Trophoblast cell (in vitro differentiated cells and primary cell): ENCODE data around the gene NADK2.
A peak's percentile ranks its signal among the peaks of the same experiment; 100 is the strongest.

Source experiments
- DNase-seq, 2 donors: peaks; one replicate each; pipeline ENCODE4 v3.0.0-alpha.2; 2016
- H2AFZ ChIP-seq: 2 replicates; pipeline ENCODE4 v1.6.1; 2013; ENCODE audit warnings: low read length, moderate library complexity, mild to moderate bottlenecking; ENCODE audit not compliant: insufficient read depth, poor library complexity
- H2AK5ac ChIP-seq: 2 replicates; pipeline ENCODE4 v1.6.1; 2013; ENCODE audit warnings: mild to moderate bottlenecking, low read length
- H2BK120ac ChIP-seq: 2 replicates; pipeline ENCODE4 v1.6.1; 2013; ENCODE audit warnings: low read length, mild to moderate bottlenecking, moderate library complexity; ENCODE audit not compliant: insufficient read depth, poor library complexity
- H2BK12ac ChIP-seq: 2 replicates; pipeline ENCODE4 v1.6.1; 2013; ENCODE audit warnings: mild to moderate bottlenecking, low read length, moderate library complexity
- H2BK5ac ChIP-seq: 2 replicates; pipeline ENCODE4 v1.6.1; 2013; ENCODE audit warnings: low read length, low read depth, moderate library complexity, mild to moderate bottlenecking; ENCODE audit not compliant: poor library complexity
- H3K14ac ChIP-seq: 2 replicates; pipeline ENCODE4 v1.6.1; 2013; ENCODE audit warnings: mild to moderate bottlenecking, low read length
- H3K18ac ChIP-seq: 2 replicates; pipeline ENCODE4 v1.6.1; 2013; ENCODE audit warnings: mild to moderate bottlenecking, low read length
- H3K23ac ChIP-seq: 2 replicates; pipeline ENCODE4 v1.6.1; 2013; ENCODE audit warnings: low read length
- H3K27ac ChIP-seq: 2 replicates; pipeline ENCODE4 v1.5.1; 2013; ENCODE audit warnings: low read depth, mild to moderate bottlenecking, inconsistent platforms, low read length, moderate library complexity
- H3K27me3 ChIP-seq: 2 replicates; pipeline ENCODE4 v1.6.1; 2013; ENCODE audit warnings: inconsistent platforms, mild to moderate bottlenecking, low read length, moderate library complexity; ENCODE audit not compliant: insufficient read depth
- H3K36me3 ChIP-seq, 2 experiments: 1 replicate in 1 of 2; 2 replicates in 1 of 2; pipeline ENCODE4 v1.6.1; 2013; ENCODE audit warnings: low read length in 2 of 2, mild to moderate bottlenecking in 2 of 2, moderate library complexity in 1 of 2; ENCODE audit not compliant: insufficient read depth in 2 of 2, control insufficient read depth in 1 of 2
- H3K4ac ChIP-seq: 2 replicates; pipeline ENCODE4 v1.6.1; 2013; ENCODE audit warnings: low read depth, mild to moderate bottlenecking, low read length, moderate library complexity
- H3K4me1 ChIP-seq, 2 experiments: 1 replicate in 1 of 2; 2 replicates in 1 of 2; pipeline ENCODE4 v1.6.1; 2013; ENCODE audit warnings: low read length in 2 of 2, mild to moderate bottlenecking in 2 of 2, moderate library complexity in 1 of 2; ENCODE audit not compliant: insufficient read depth in 2 of 2, control insufficient read depth in 1 of 2
- H3K4me2 ChIP-seq: 2 replicates; pipeline ENCODE4 v1.6.1; 2013; ENCODE audit warnings: inconsistent platforms, mild to moderate bottlenecking, low read length, moderate library complexity
- H3K4me3 ChIP-seq: 2 replicates; pipeline ENCODE4 v1.5.1; 2013; ENCODE audit warnings: mild to moderate bottlenecking, low read depth, low read length, inconsistent platforms
- H3K79me1 ChIP-seq: one replicate; pipeline ENCODE4 v1.6.1; 2013; ENCODE audit warnings: low read length
- H3K79me2 ChIP-seq: 2 replicates; pipeline ENCODE4 v1.6.1; 2013; ENCODE audit warnings: low read length, mild to moderate bottlenecking; ENCODE audit not compliant: control insufficient read depth, insufficient read depth, poor library complexity
- H3K9ac ChIP-seq: 2 replicates; pipeline ENCODE4 v1.6.1; 2013; ENCODE audit warnings: mild to moderate bottlenecking, low read length
- H3K9me3 ChIP-seq: 2 replicates; pipeline ENCODE4 v1.6.1; 2013; ENCODE audit warnings: low read depth, mild to moderate bottlenecking, control low read depth, inconsistent platforms, low read length; ENCODE audit not compliant: insufficient read depth
- H4K12ac ChIP-seq: 2 replicates; pipeline ENCODE4 v1.6.1; 2013; ENCODE audit warnings: low read depth, mild to moderate bottlenecking, low read length, moderate library complexity
- H4K8ac ChIP-seq: 2 replicates; pipeline ENCODE4 v1.6.1; 2013; ENCODE audit warnings: low read depth, mild to moderate bottlenecking, low read length, moderate library complexity
- H4K91ac ChIP-seq: one replicate; pipeline ENCODE4 v1.6.1; 2013; ENCODE audit warnings: low read depth, mild to moderate bottlenecking, low read length, moderate library complexity
- WGBS: extraction: QIAGEN DNeasy Blood & Tissue Kit; methylation state at CpG from one replicate; pipeline ENCODE4 v1.1.7; 2013; ENCODE audit warnings: missing lambda C conversion rate; ENCODE audit not compliant: insufficient read length, insufficient coverage; ENCODE audit errors: extremely low coverage; 5-methylcytosine and 5-hydroxymethylcytosine counted together

The NADK2 gene

DNA sequence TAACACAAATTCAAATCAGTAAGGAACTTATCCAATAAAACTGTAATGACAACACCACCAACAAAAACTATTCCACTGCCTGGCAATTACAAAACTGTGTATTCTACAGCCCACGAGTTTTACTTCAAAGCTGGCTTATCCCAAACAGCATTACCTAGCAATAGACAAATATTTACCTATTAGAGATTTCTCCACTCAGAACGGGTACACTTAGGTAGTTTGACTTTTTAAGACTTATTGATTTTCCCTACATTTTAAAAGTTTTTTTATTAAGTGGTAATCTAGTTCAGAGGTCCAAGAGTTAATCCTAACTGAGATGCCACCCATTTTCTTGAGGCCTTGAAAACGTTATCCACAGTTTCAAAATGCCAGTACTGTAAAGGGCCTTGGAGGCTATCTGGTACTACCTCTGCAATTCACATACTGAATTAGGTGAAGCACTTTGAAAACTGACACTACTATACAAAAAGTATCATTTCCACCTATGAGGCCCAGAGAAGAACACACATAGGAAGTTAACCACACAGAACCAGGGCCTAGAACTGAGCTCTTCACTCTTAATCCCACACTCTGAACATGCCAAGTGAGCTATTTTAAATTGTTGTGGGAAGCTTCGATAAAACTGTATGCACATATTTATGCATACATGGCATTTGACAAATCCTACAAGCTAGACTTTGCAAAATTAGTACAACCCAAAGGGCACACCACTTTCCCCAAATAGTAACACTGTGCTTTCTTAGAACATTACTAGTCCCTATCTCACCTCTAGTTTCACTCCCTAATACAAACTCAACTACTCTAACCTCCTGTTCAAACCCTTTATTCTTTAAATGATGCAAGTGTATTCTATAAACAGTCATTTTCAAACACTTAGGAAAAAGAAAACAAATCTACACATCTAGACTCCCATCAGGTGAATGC, 2.1 kb downstream of the NADK2 start:
- H3K9ac ChIP-seq, result no peak overlapping the region
- no peak overlapping the region for H4K8ac ChIP-seq
- H3K4me3 ChIP-seq, result no peak overlapping the region
- H2AFZ ChIP-seq, result no peak overlapping the region
- no peaks in the 10 kb centered on the region for H3K27me3 ChIP-seq
- H3K27ac ChIP-seq, result no peak overlapping the region
- no peak overlapping the region for H4K12ac ChIP-seq
- peaks cover 12% of the 10 kb centered on the region for H3K79me1 ChIP-seq
- H2BK120ac ChIP-seq, result no peak overlapping the region
- H4K91ac ChIP-seq, result no peak overlapping the region
- no peak overlapping the region for H3K23ac ChIP-seq
- no peak for DNase-seq
- H3K4me1 ChIP-seq, result peaks cover 0 to 11% of the 10 kb centered on the region in 2 experiments
- H3K4ac ChIP-seq, result no peak overlapping the region
- no peak overlapping the region for H3K18ac ChIP-seq
- H3K36me3 ChIP-seq, result no peaks in the 10 kb centered on the region
- no peak overlapping the region for H2BK5ac ChIP-seq
- no peak overlapping the region for H2BK12ac ChIP-seq
- no CpG with 5 or more reads among the region's 4 CpGs for WGBS
- H3K14ac ChIP-seq, result no peak overlapping the region
- H3K9me3 ChIP-seq, result peaks cover 4% of the 10 kb centered on the region
- H3K4me2 ChIP-seq, result no peak overlapping the region
- H3K79me2 ChIP-seq, result peaks cover 7% of the 10 kb centered on the region
- H2AK5ac ChIP-seq, result no peak overlapping the region

GRCh38 chr5:36238502-36239295, 3.0 kb downstream of the NADK2 start:
- Histone ChIP-seq H3K36me3 (no peaks in the 10 kb centered on the region), H2AFZ (no peak overlapping the region), H3K14ac (no peak overlapping the region), H3K23ac (no peak overlapping the region), H4K8ac (no peak overlapping the region), H3K4me3 (no peak overlapping the region), H3K27ac (no peak overlapping the region), H2BK12ac (no peak overlapping the region), H3K27me3 (no peaks in the 10 kb centered on the region), H3K9ac (no peak overlapping the region), H3K9me3 (peaks cover 4% of the 10 kb centered on the region), H2BK5ac (no peak overlapping the region), H4K12ac (no peak overlapping the region), H3K79me1 (peaks cover 12% of the 10 kb centered on the region), H3K4me1 (peaks cover 0 to 11% of the 10 kb centered on the region in 2 experiments), H3K4me2 (no peak overlapping the region), H2AK5ac (no peak overlapping the region), H3K4ac (no peak overlapping the region), H3K18ac (no peak overlapping the region), H3K79me2 (peaks cover 7% of the 10 kb centered on the region), H2BK120ac (no peak overlapping the region), H4K91ac (no peak overlapping the region)
- no CpG with 5 or more reads among the region's 2 CpGs for WGBS
- DNase-seq, result peak in 1 of 2 donors; percentile 37

GRCh38 chr5:36237751-36238150, 4.0 kb downstream of the NADK2 start:
- no peak overlapping the region for H4K8ac ChIP-seq
- H3K36me3 ChIP-seq, result no peaks in the 10 kb centered on the region
- no peak overlapping the region for H3K23ac ChIP-seq
- H3K79me2 ChIP-seq, result peaks cover 7% of the 10 kb centered on the region
- no peak overlapping the region for H3K18ac ChIP-seq
- H4K12ac ChIP-seq, result no peak overlapping the region
- peaks cover 12% of the 10 kb centered on the region for H3K79me1 ChIP-seq
- no peak overlapping the region for H3K27ac ChIP-seq
- peaks cover 2% of the 10 kb centered on the region for H3K9me3 ChIP-seq
- H2BK12ac ChIP-seq, result no peak overlapping the region
- H2AFZ ChIP-seq, result no peak overlapping the region
- H2AK5ac ChIP-seq, result no peak overlapping the region
- H3K14ac ChIP-seq, result no peak overlapping the region
- H3K4ac ChIP-seq, result no peak overlapping the region
- H3K4me3 ChIP-seq, result no peak overlapping the region
- no peak overlapping the region for H2BK5ac ChIP-seq
- WGBS, result no CpG with 5 or more reads among the region's 2 CpGs
- H4K91ac ChIP-seq, result no peak overlapping the region
- H3K4me1 ChIP-seq, result peaks cover 0 to 9% of the 10 kb centered on the region in 2 experiments
- no peak overlapping the region for H3K9ac ChIP-seq
- no peaks in the 10 kb centered on the region for H3K27me3 ChIP-seq
- peak; percentile 19 to 33 for DNase-seq
- H3K4me2 ChIP-seq, result no peak overlapping the region
- no peak overlapping the region for H2BK120ac ChIP-seq

GRCh38 chr5:36236801-36237200, 4.9 kb downstream of the NADK2 start:
- no peak overlapping the region for H2AFZ ChIP-seq
- H4K12ac ChIP-seq, result no peak overlapping the region
- H2BK5ac ChIP-seq, result no peak overlapping the region

More at GRCh38 chr5:36236801-36237200, 4.9 kb downstream of the NADK2 start:
- Histone ChIP-seq H4K91ac (no peak overlapping the region), H3K9ac (no peak overlapping the region), H3K79me1 (peaks cover 8% of the 10 kb centered on the region), H4K8ac (no peak overlapping the region), H3K4me2 (no peak overlapping the region), H3K4ac (no peak overlapping the region), H3K18ac (no peak overlapping the region), H3K4me1 (peaks cover 0 to 3% of the 10 kb centered on the region in 2 experiments), H3K4me3 (no peak overlapping the region), H3K23ac (no peak overlapping the region), H2BK12ac (no peak overlapping the region), H3K27me3 (no peaks in the 10 kb centered on the region), H3K9me3 (no peaks in the 10 kb centered on the region), H2AK5ac (no peak overlapping the region), H3K36me3 (no peaks in the 10 kb centered on the region), H3K14ac (no peak overlapping the region), H3K27ac (no peak overlapping the region), H2BK120ac (no peak overlapping the region), H3K79me2 (peaks cover 4% of the 10 kb centered on the region)
- DNase-seq, result no peak
